Activated naive CD4-positive, alpha-beta T cell treated with anti-CD3 and anti-CD28 coated beads, Interleukin-2, amount 10 ng/mL, durations not matched to agents 7 days and 5 days (primary cell): ENCODE results near the gene WWTR1.

Experiments used
- CTCF ChIA-PET: fragments of 350-600 bp; sonication (Branson Sonifier 250); formaldehyde crosslinking; loops from one replicate; lab custom pipeline; 2021; ENCODE audit warnings: antibody characterized with exemption; lab: Charles Lee
- DNase-seq: peaks from one replicate; pipeline ENCODE4 v3.0.0-alpha.2; 2020
- H3K27ac Mint-ChIP-seq: one replicate; pipeline ENCODE4 v1.8.0; 2021; ENCODE audit warnings: mild to moderate bottlenecking, moderate library complexity, mixed read lengths
- H3K27me3 Mint-ChIP-seq: one replicate; pipeline ENCODE4 v1.8.0; 2021; ENCODE audit warnings: mild to moderate bottlenecking, mixed read lengths
- H3K36me3 Mint-ChIP-seq: one replicate; pipeline ENCODE4 v1.8.0; 2021; ENCODE audit warnings: mixed read lengths
- H3K4me1 Mint-ChIP-seq: one replicate; pipeline ENCODE4 v1.8.0; 2021; ENCODE audit warnings: mixed read lengths
- H3K4me3 Mint-ChIP-seq: one replicate; pipeline ENCODE4 v1.8.0; 2021; ENCODE audit warnings: mild to moderate bottlenecking, moderate library complexity, mixed read lengths
- H3K9me3 Mint-ChIP-seq: one replicate; pipeline ENCODE4 v1.8.0; 2021; ENCODE audit warnings: mixed read lengths

WWTR1 gene

GRCh38 chr3:149646181-149646766 is 11.6 kb downstream of the WWTR1 start:
- peaks cover 7% of the 10 kb centered on the region for H3K27me3 Mint-ChIP-seq
- H3K9me3 Mint-ChIP-seq: no peaks in the 10 kb centered on the region
- DNase-seq: no peak
- no peak overlapping the region for H3K4me3 Mint-ChIP-seq
- no peak overlapping the region for H3K27ac Mint-ChIP-seq
- CTCF ChIA-PET: interaction anchor here (1.2 kb wide), 1 partner anchor 71 kb away, joined by 3 read pairs; no protein-coding TSS in a partner anchor
- no peaks in the 10 kb centered on the region for H3K4me1 Mint-ChIP-seq
- no peaks in the 10 kb centered on the region for H3K36me3 Mint-ChIP-seq

GRCh38 chr3:149643963-149644362 is 13.9 kb downstream of the WWTR1 start:
- Mint-ChIP-seq H3K36me3 (no peaks in the 10 kb centered on the region), H3K27me3 (peaks cover 4% of the 10 kb centered on the region), H3K27ac (no peak overlapping the region), H3K4me3 (no peak overlapping the region), H3K9me3 (no peaks in the 10 kb centered on the region), H3K4me1 (no peaks in the 10 kb centered on the region)
- CTCF ChIA-PET: no interaction called here
- no peak for DNase-seq

- no peaks in the 10 kb centered on the region for H3K4me1 Mint-ChIP-seq
- CTCF ChIA-PET: no interaction called here
- DNase-seq: no peak
- H3K9me3 Mint-ChIP-seq: no peaks in the 10 kb centered on the region
- H3K4me3 Mint-ChIP-seq: no peak overlapping the region
- peaks cover 3% of the 10 kb centered on the region for H3K27me3 Mint-ChIP-seq
- H3K36me3 Mint-ChIP-seq: no peaks in the 10 kb centered on the region
- no peak overlapping the region for H3K27ac Mint-ChIP-seq
These were observed 14.4 kb downstream of the WWTR1 start for GRCh38 chr3:149643482-149643798.

GRCh38 chr3:149640976-149641728 is 16.7 kb downstream of the WWTR1 start:
- H3K4me1 Mint-ChIP-seq: no peaks in the 10 kb centered on the region
- CTCF ChIA-PET: interaction anchor here (1.3 kb wide), 1 partner anchor 10 kb away, joined by 4 read pairs; no protein-coding TSS in a partner anchor
- no peaks in the 10 kb centered on the region for H3K27me3 Mint-ChIP-seq

GRCh38 chr3:149639093-149639486 is 18.7 kb downstream of the WWTR1 start:
- no peaks in the 10 kb centered on the region for H3K9me3 Mint-ChIP-seq
- CTCF ChIA-PET: interaction anchor here (0.7 kb wide), 1 partner anchor 30 kb away, joined by 5 read pairs; no protein-coding TSS in a partner anchor
- H3K27me3 Mint-ChIP-seq: peaks cover 10% of the 10 kb centered on the region
- no peaks in the 10 kb centered on the region for H3K36me3 Mint-ChIP-seq
- no peak overlapping the region for H3K4me3 Mint-ChIP-seq
- no peaks in the 10 kb centered on the region for H3K4me1 Mint-ChIP-seq
- no peak for DNase-seq
- H3K27ac Mint-ChIP-seq: no peak overlapping the region

More at GRCh38 chr3:149640976-149641728, 16.7 kb downstream of the WWTR1 start:
- DNase-seq: no peak
- Mint-ChIP-seq H3K4me3 (no peak overlapping the region), H3K9me3 (no peaks in the 10 kb centered on the region), H3K27ac (no peak overlapping the region), H3K36me3 (no peaks in the 10 kb centered on the region)

- H3K4me1 Mint-ChIP-seq: no peaks in the 10 kb centered on the region
- no peak for DNase-seq
- no peaks in the 10 kb centered on the region for H3K36me3 Mint-ChIP-seq
- H3K27ac Mint-ChIP-seq: no peak overlapping the region
- H3K9me3 Mint-ChIP-seq: no peaks in the 10 kb centered on the region
- CTCF ChIA-PET: interaction anchor here (0.7 kb wide), 1 partner anchor 29 kb away, joined by 5 read pairs; no protein-coding TSS in a partner anchor
- peaks cover 16% of the 10 kb centered on the region for H3K27me3 Mint-ChIP-seq
- H3K4me3 Mint-ChIP-seq: no peak overlapping the region
These were observed 19.4 kb downstream of the WWTR1 start for GRCh38 chr3:149638228-149639092.

- Mint-ChIP-seq H3K9me3 (no peaks in the 10 kb centered on the region), H3K4me1 (no peaks in the 10 kb centered on the region), H3K36me3 (no peaks in the 10 kb centered on the region), H3K27me3 (peaks cover 23% of the 10 kb centered on the region), H3K4me3 (no peak overlapping the region), H3K27ac (no peak overlapping the region)
- CTCF ChIA-PET: no interaction called here
- no peak for DNase-seq
These were observed 22.4 kb downstream of the WWTR1 start for GRCh38 chr3:149635396-149635795.

GRCh38 chr3:149634573-149634972 is 23.3 kb downstream of the WWTR1 start:
- CTCF ChIA-PET: no interaction called here
- no peak overlapping the region for H3K27ac Mint-ChIP-seq
- no peaks in the 10 kb centered on the region for H3K4me1 Mint-ChIP-seq
- no peaks in the 10 kb centered on the region for H3K36me3 Mint-ChIP-seq
- peaks cover 23% of the 10 kb centered on the region for H3K27me3 Mint-ChIP-seq
- no peaks in the 10 kb centered on the region for H3K9me3 Mint-ChIP-seq
- no peak for DNase-seq
- no peak overlapping the region for H3K4me3 Mint-ChIP-seq

GRCh38 chr3:149634072-149634471 is 23.8 kb downstream of the WWTR1 start:
- Mint-ChIP-seq H3K27me3 (peaks cover 23% of the 10 kb centered on the region), H3K9me3 (no peaks in the 10 kb centered on the region), H3K36me3 (no peaks in the 10 kb centered on the region), H3K4me1 (no peaks in the 10 kb centered on the region), H3K27ac (no peak overlapping the region), H3K4me3 (no peak overlapping the region)
- no peak for DNase-seq
- CTCF ChIA-PET: no interaction called here

GRCh38 chr3:149632225-149632624 is 25.6 kb downstream of the WWTR1 start:
- CTCF ChIA-PET: no interaction called here
- Mint-ChIP-seq H3K9me3 (no peaks in the 10 kb centered on the region), H3K27ac (no peak overlapping the region), H3K4me1 (no peaks in the 10 kb centered on the region), H3K4me3 (no peak overlapping the region), H3K27me3 (peaks cover 23% of the 10 kb centered on the region), H3K36me3 (no peaks in the 10 kb centered on the region)
- no peak for DNase-seq

GRCh38 chr3:149630806-149631205 is 27.0 kb downstream of the WWTR1 start:
- Mint-ChIP-seq H3K27ac (no peak overlapping the region), H3K36me3 (no peaks in the 10 kb centered on the region), H3K4me1 (no peaks in the 10 kb centered on the region), H3K4me3 (no peak overlapping the region), H3K27me3 (peaks cover 23% of the 10 kb centered on the region), H3K9me3 (no peaks in the 10 kb centered on the region)
- CTCF ChIA-PET: interaction anchor here (0.9 to 1.7 kb wide), 2 partner anchors 10 to 86 kb away, joined by 3 to 4 read pairs; no protein-coding TSS in a partner anchor
- DNase-seq: no peak

GRCh38 chr3:149628957-149629670 is 28.7 kb downstream of the WWTR1 start:
- CTCF ChIA-PET: no interaction called here
- H3K4me3 Mint-ChIP-seq: no peak overlapping the region
- no peaks in the 10 kb centered on the region for H3K36me3 Mint-ChIP-seq
- no peak overlapping the region for H3K27ac Mint-ChIP-seq
- no peaks in the 10 kb centered on the region for H3K4me1 Mint-ChIP-seq
- no peak for DNase-seq
- peaks cover 12% of the 10 kb centered on the region for H3K27me3 Mint-ChIP-seq
- no peaks in the 10 kb centered on the region for H3K9me3 Mint-ChIP-seq

GRCh38 chr3:149626671-149627070 is 31.2 kb downstream of the WWTR1 start:
- H3K36me3 Mint-ChIP-seq: no peaks in the 10 kb centered on the region
- H3K27ac Mint-ChIP-seq: no peak overlapping the region
- CTCF ChIA-PET: no interaction called here
- peaks cover 5% of the 10 kb centered on the region for H3K27me3 Mint-ChIP-seq
- DNase-seq: no peak
- H3K4me3 Mint-ChIP-seq: no peak overlapping the region
- H3K9me3 Mint-ChIP-seq: no peaks in the 10 kb centered on the region
- H3K4me1 Mint-ChIP-seq: peaks cover 2% of the 10 kb centered on the region

- Mint-ChIP-seq H3K9me3 (no peaks in the 10 kb centered on the region), H3K36me3 (no peaks in the 10 kb centered on the region), H3K27me3 (no peaks in the 10 kb centered on the region), H3K4me1 (peaks cover 9% of the 10 kb centered on the region), H3K27ac (no peak overlapping the region), H3K4me3 (no peak overlapping the region)
- DNase-seq: no peak
- CTCF ChIA-PET: no interaction called here
These were observed 32.0 kb downstream of the WWTR1 start for GRCh38 chr3:149625795-149626194.
